GM12878 (cell line): Measurements from ENCODE around the gene ZNF532. TPM values are rescaled to one million over a fixed set of nuclear protein-coding genes. Genes with fewer than 3 reads are reported as not detected.

Experiments used
- ATAC-seq: fragments of 200-7000 bp; cut with Tn5 transposase; 3 replicates; pipeline ENCODE4 v1.9.1; 2020; ENCODE audit warnings: mild to moderate bottlenecking, moderate library complexity
- BruUV-seq: library from RNA; stranded (reverse); fragments of 400-500 nt; replicated peaks from 2 replicates; lab custom pipeline; 2021; lab: Mats Ljungman, UMichigan
- CTCF ChIA-PET: fragments of 300-600 bp; sonication (Branson Sonifier 250); formaldehyde crosslinking; extraction: SDS; loops from one replicate; lab custom pipeline; 2021; ENCODE audit warnings: inconsistent platforms; lab: Yijun Ruan, JAX
- POLR2A ChIA-PET: fragments of 350-600 bp; formaldehyde crosslinking; extraction: SDS; loops from one replicate; lab custom pipeline; 2021; ENCODE audit warnings: inconsistent platforms; lab: Charles Lee
- RAD21 ChIA-PET: fragments of 300-600 bp; sonication (Branson Sonifier 250); formaldehyde crosslinking; loops from one replicate; lab custom pipeline; 2023; ENCODE audit warnings: antibody characterized with exemption; ENCODE audit not compliant: unreplicated experiment; lab: Charles Lee
- SMC1A ChIA-PET: fragments of 300-600 bp; sonication (Branson Sonifier 250); formaldehyde crosslinking; loops from one replicate; lab custom pipeline; 2023; ENCODE audit not compliant: unreplicated experiment, uncharacterized antibody; lab: Charles Lee
- DNase-seq: peaks from one replicate; pipeline ENCODE4 v3.0.0-alpha.2; 2011; ENCODE audit warnings: low read depth, low spot score
- FAIRE-seq: peaks from 3 replicates; lab custom pipeline; 2011; peaks lifted over from hg19 to GRCh38; lab: Jason Lieb, UNC
- H2AFZ ChIP-seq: 2 replicates; pipeline ENCODE4 v1.6.0; 2011; ENCODE audit warnings: low read depth, low read length, control low read depth; ENCODE audit not compliant: control insufficient read depth
- H3K27ac ChIP-seq: 2 replicates; pipeline ENCODE4 v1.5.1; 2011; ENCODE audit warnings: control low read depth; ENCODE audit not compliant: control insufficient read depth, insufficient read depth
- H3K27me3 ChIP-seq, 2 experiments: replicated peaks in 1 of 2; 2 replicates each; pipeline versions ENCODE4 v1.6.0 to v1.6.1; 2011; ENCODE audit warnings: low read length in 1 of 2; ENCODE audit not compliant: control insufficient read depth in 2 of 2, insufficient read depth in 2 of 2
- H3K36me3 ChIP-seq, 2 experiments: 2 replicates each; pipeline ENCODE4 v1.5.1; 2011; ENCODE audit warnings: low read length in 1 of 2; ENCODE audit not compliant: control insufficient read depth in 2 of 2, insufficient read depth in 2 of 2
- H3K4me1 ChIP-seq: 2 replicates; pipeline ENCODE4 v1.6.1; 2011; ENCODE audit warnings: mild to moderate bottlenecking, low read length, moderate library complexity, mixed read lengths; ENCODE audit not compliant: control insufficient read depth, insufficient read depth
- H3K4me2 ChIP-seq: 2 replicates; pipeline ENCODE4 v1.6.0; 2011; ENCODE audit warnings: control low read depth; ENCODE audit not compliant: control insufficient read depth, insufficient read depth
- H3K4me3 ChIP-seq: fragments of 200-600 bp; sonication (generic); 2 replicates; pipeline ENCODE4 v1.5.1; 2016
- H3K79me2 ChIP-seq: 2 replicates; pipeline ENCODE4 v1.6.0; 2011; ENCODE audit warnings: low read length; ENCODE audit not compliant: control insufficient read depth, insufficient read depth
- H3K9ac ChIP-seq: 2 replicates; pipeline ENCODE4 v1.8.0; 2011; ENCODE audit warnings: low read length, control low read depth, mixed read lengths; ENCODE audit not compliant: control insufficient read depth, insufficient read depth
- H3K9me3 ChIP-seq: replicated peaks from 3 replicates; pipeline ENCODE4 v1.5.1; 2011; ENCODE audit warnings: mild to moderate bottlenecking, low read length; ENCODE audit not compliant: control insufficient read depth, insufficient read depth
- H4K20me1 ChIP-seq: 2 replicates; pipeline ENCODE4 v1.6.0; 2011; ENCODE audit not compliant: control insufficient read depth, insufficient read depth
- ETV6 ChIP-seq, 2 experiments: fragments of 450-650 bp in 1 of 2; IDR thresholded peaks in 1 of 2; conservative IDR thresholded peaks in 1 of 2; 2 replicates each; pipeline ENCODE4 v1.6.1; 2014; ENCODE audit warnings: antibody characterized with exemption in 1 of 2, borderline replicate concordance in 1 of 2, low read depth in 1 of 2, mild to moderate bottlenecking in 1 of 2, moderate library complexity in 1 of 2
- FOXM1 ChIP-seq: IDR thresholded peaks from 2 replicates; pipeline ENCODE4 v1.6.1; 2012; ENCODE audit warnings: low read depth, mild to moderate bottlenecking, inconsistent platforms, low read length, moderate library complexity
- HDAC6 ChIP-seq: fragments of 200-600 bp; sonication (generic); IDR thresholded peaks from one replicate; pipeline ENCODE4 v1.8.0; 2017; ENCODE audit warnings: antibody characterized with exemption; ENCODE audit not compliant: unreplicated experiment
- JUNB ChIP-seq: IDR thresholded peaks from 2 replicates; pipeline ENCODE4 v1.6.1; 2016; ENCODE audit warnings: antibody characterized with exemption, mild to moderate bottlenecking
- MEF2A ChIP-seq: IDR thresholded peaks from 2 replicates; pipeline ENCODE4 v1.6.1; 2011; ENCODE audit warnings: low read depth, mild to moderate bottlenecking, low read length, moderate library complexity; ENCODE audit not compliant: insufficient read depth
- MTA3 ChIP-seq: IDR thresholded peaks from 2 replicates; pipeline ENCODE4 v1.6.1; 2012; ENCODE audit warnings: low read length, inconsistent platforms, borderline replicate concordance
- NFIC ChIP-seq: IDR thresholded peaks from 2 replicates; pipeline ENCODE4 v1.6.1; 2012; ENCODE audit warnings: low read depth, mild to moderate bottlenecking, inconsistent platforms, low read length, moderate library complexity
- PBX3 ChIP-seq: IDR thresholded peaks from 2 replicates; pipeline ENCODE4 v1.6.1; 2011; ENCODE audit warnings: mild to moderate bottlenecking, low read depth, low read length, moderate library complexity; ENCODE audit not compliant: insufficient replicate concordance
- RELA ChIP-seq: fragments of 450-650 bp; IDR thresholded peaks from 2 replicates; pipeline ENCODE4 v1.8.0; 2014; ENCODE audit warnings: borderline replicate concordance; ENCODE audit not compliant: partially characterized antibody
- TCF3 ChIP-seq: IDR thresholded peaks from 2 replicates; pipeline ENCODE4 v1.6.1; 2012; ENCODE audit warnings: low read depth, mild to moderate bottlenecking, low read length, borderline replicate concordance; ENCODE audit not compliant: insufficient read depth
- ZNF622 ChIP-seq: fragments of 450-650 bp; IDR thresholded peaks from 2 replicates; pipeline ENCODE4 v1.6.1; 2017; ENCODE audit warnings: mild to moderate bottlenecking, inconsistent platforms
- WGBS: methylation state at CpG from one replicate; pipeline ENCODE4 v1.1.6; 2016; ENCODE audit warnings: low lambda C conversion rate; ENCODE audit not compliant: insufficient replicate concordance, insufficient coverage; ENCODE audit errors: missing lambda C conversion rate; 5-methylcytosine and 5-hydroxymethylcytosine counted together
- in situ Hi-C: fragments of 300-500 bp; cut with MboI; formaldehyde crosslinking; loops from 9 replicates; pipeline ENCODE4 v1.14.3; 2018; ENCODE audit warnings: mixed read lengths
- intact Hi-C: fragments of 100-400 bp; cut with micrococcal nuclease; formaldehyde crosslinking; loops from one replicate; pipeline ENCODE4 v1.14.2; 2022; ENCODE audit not compliant: unreplicated experiment
- polyA plus RNA-seq, 11 experiments: library from polyadenylated mRNA; depleted of rRNA in 4 of 11; unstranded in 6 of 11; stranded (reverse) in 5 of 11; fragments of >200 nt; fragmentation: Nextera tagmentation in 4 of 11; fragmentation: Illumina TruSeq in 1 of 11; extraction: Ambion mirVana in 4 of 11; extraction: Trizol in 1 of 11; gene quantifications; 1 replicate in 1 of 11; 2 replicates in 10 of 11; pipeline versions ENCODE4 v1.2.1 to v1.2.3, GENCODE V29; 2011 to 2016; ENCODE audit warnings: inconsistent platforms in 2 of 11, missing spikeins in 2 of 11, low read depth in 1 of 11
- total RNA-seq, 4 experiments: library from RNA; depleted of rRNA in 3 of 4; stranded (reverse); fragments of >200 nt in 3 of 4; fragmentation: Illumina TruSeq in 1 of 4; extraction: Trizol in 1 of 4; gene quantifications; 2 replicates each; pipeline versions ENCODE4 v1.2.1 to v1.2.3, GENCODE V29; 2013 to 2021

Gene ZNF532
- total and polyA plus RNA-seq, 10 of the 15 experiments (the other 5 are each of a cell fraction or from before 2014, with no cell fraction given) = 0.44 to 3.4 (median 1.4) TPM

- no peak overlapping the region for H3K4me3 ChIP-seq
- in situ Hi-C loops (loop anchor here (25.0 kb wide), 1 partner anchor 895 kb away; the partner anchor contains the start of gene PMAIP1), intact Hi-C loops (no loop called here)
- ATAC-seq (no peak), FAIRE-seq (no peak), DNase-seq (no peak)
- TF ChIP-seq RELA = no peak
- peak; percentile 50; the same call in 1 of the 2 replicates for TF ChIP-seq MEF2A
- TF ChIP-seq NFIC = peak; percentile 53
- TF ChIP-seq TCF3 = no peak
- TF ChIP-seq JUNB = 0 out of 2 replicates have a peak, but pooled peaks have one; percentile 7
- no peak for TF ChIP-seq PBX3
- TF ChIP-seq ZNF622 = no peak
- TF ChIP-seq MTA3 = 0 out of 2 replicates have a peak, but pooled peaks have one; percentile 39
- TF ChIP-seq FOXM1 = peak; percentile 31; the same call in 1 of the 2 replicates
- TF ChIP-seq HDAC6 = no peak
- TF ChIP-seq ETV6 (conservative IDR thresholded peaks at IDR 0.05 in 1 of 2, IDR thresholded peaks at IDR 0.05 in 1 of 2; ENCODE audit: borderline replicate concordance in 1 of 2, low read depth in 1 of 2) = peak in 1 of 2 experiments; percentile 49; a peak in 2 of 4 replicates
- no TSS peak for BruUV-seq
- 38% methylated on average over 15 of the region's 16 CpGs for WGBS
- RAD21 ChIA-PET = interaction anchor here (2.0 kb wide), 1 partner anchor 26 kb away, joined by 6 read pairs; no protein-coding TSS in a partner anchor
- H2AFZ ChIP-seq = no peak overlapping the region; the same call in none of the 2 replicates
- H3K36me3 ChIP-seq = no peaks in the 10 kb centered on the region
- SMC1A ChIA-PET = interaction anchor here (0.7 to 3.2 kb wide), 3 partner anchors 9 to 22 kb away, joined by 3 to 9 read pairs (median 4); no protein-coding TSS in a partner anchor
- peaks cover 23% of the 10 kb centered on the region for H3K9me3 ChIP-seq
- peak overlapping the region; percentile 30 for H3K27ac ChIP-seq
- no peaks in the 10 kb centered on the region for H3K79me2 ChIP-seq
- H3K4me2 ChIP-seq = peak overlapping the region; percentile 26
- H3K27me3 ChIP-seq = no peaks in the 10 kb centered on the region
- peaks cover 29% of the 10 kb centered on the region for H3K4me1 ChIP-seq
- CTCF ChIA-PET = interaction anchor here (0.8 kb wide), 1 partner anchor 229 kb away, joined by 3 read pairs; no protein-coding TSS in a partner anchor
- H4K20me1 ChIP-seq = no peaks in the 10 kb centered on the region
- POLR2A ChIA-PET = no interaction called here
- no peak overlapping the region for H3K9ac ChIP-seq
Measured at GRCh38 chr18:58992301-58993231, 127.9 kb downstream of the ZNF532 start.
